NAMALWA (cell line): ENCODE data around the gene ANGPTL2.

Experiments used
- DNase-seq: peaks from one replicate; pipeline ENCODE4 v3.0.0-alpha.2; 2015; ENCODE audit warnings: low spot score

Gene ANGPTL2

DNA sequence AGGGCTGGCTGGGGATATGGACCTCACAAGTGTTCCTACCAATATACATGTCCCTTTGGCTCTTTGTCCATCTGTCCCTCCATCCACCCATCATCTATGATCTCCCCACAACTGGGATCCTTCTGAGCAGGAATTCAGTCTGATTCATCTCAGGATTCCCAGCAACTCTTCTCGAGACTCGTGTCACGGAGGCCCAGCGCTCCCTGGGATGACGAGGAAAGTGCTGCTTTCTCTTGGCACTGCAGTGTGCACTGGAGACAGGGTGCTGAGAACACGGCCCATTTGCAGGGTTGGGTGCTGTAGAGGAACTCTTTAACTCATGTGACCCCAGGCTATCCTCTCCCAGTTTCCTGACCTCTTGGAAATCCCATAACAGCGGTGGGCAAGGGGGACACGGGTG, 72.9 kb downstream of the ANGPTL2 start:
- DNase-seq, result no peak

DNA sequence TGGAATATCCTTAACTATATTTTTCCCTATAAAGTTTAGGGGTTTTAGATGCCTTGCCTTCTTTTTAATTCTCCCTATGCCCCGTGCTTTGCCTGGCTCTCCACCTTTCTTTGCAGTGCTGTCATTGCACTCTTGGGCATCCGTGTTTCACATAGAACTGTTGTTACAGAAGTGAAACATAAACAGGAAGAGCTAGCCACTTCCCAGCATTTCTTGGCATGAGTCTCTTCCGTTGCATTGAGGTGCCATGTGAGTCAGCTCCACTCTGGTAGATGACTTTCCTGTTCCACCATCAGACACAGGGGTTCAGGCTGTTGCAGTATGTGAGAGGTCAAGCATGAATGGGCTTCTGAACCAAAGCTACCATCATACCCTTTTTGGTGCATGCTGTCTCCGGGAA, 73.4 kb downstream of the ANGPTL2 start:
- no peak for DNase-seq

DNA sequence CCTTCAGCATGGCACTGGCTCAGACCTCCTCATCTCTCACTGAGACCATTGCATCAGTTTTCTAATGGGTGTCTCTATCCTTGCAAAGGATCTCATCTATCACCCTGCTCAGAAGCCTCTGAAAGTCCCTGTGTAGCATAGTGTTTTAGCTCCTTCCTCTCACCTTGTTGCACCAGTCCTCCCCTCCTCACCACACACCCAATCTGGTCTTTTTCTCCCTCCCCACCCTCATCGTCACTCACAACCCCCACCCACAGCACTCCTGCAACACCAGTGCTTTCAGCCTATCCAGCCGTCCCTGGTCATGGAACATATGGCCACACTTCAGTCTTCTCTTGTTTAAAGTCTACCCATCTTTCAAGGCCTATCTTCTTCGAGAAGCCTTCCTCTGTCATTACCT, 74.5 kb downstream of the ANGPTL2 start:
- no peak for DNase-seq

DNA sequence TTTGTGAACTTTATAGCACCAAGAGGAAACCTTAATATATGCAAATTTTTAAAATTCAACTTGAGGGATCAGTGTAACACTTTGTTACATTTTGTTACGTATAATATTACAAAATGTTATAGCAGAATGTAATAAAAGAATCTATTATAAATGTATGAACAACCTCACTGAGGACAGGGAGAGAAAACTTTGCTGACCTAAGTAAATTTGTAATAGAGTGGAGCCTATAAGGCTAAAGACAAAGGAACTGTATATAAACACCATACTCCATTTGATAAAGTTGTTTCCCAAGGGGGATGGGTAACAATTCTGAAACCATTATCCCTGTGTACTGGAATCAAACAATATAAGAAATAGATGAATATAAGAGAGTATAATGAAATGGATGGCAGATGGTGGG, 77.3 kb downstream of the ANGPTL2 start:
- no peak for DNase-seq

DNA sequence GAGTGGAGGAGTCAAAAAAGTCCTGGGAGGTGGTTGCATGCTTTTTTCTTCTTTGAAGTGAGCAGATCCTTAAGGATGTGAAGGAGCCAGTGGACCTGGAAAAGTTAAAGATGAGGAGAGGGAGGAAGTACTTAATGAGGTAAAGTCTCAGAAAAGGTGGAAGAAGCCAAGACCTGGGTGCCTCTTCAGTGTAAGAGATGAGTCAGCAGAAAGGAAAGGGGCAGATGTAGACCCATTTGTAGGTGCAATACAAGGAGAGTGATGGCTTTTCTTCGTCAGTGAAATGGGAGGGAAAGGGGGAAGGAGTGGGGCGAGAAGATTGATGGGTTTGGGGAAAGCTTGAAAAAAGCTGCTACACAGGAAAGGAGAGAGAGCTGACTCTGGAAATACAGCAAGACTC, 82.9 kb downstream of the ANGPTL2 start:
- no peak for DNase-seq

DNA sequence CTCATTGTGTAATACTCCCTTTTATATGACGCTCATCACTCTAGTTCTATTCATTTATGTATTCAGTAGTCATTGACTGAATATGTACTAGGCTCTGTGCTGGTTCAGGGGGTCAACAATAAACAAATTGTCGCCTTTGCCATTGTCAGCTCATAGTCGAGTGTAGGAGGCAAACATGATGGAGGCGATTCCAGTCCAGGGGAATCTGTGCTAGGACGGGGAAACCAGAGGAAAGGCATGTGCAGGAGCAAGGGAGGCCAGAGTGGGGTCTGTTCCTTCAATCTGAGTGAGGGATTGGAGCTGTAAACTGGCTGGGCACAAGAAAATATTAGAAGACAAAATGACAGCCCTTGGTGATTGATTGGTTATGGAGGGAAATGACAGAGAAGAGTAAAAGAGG, 83.9 kb downstream of the ANGPTL2 start:
- DNase-seq, result no peak
